Sigmoid colon (tissue), 4 donors: ENCODE data around the gene ZFHX3.

Experiments used
- CTCF ChIP-seq, 4 experiments: fragments of 450-650 bp in 3 of 4; fragments of 200-600 bp in 1 of 4; IDR thresholded peaks; one replicate each; pipeline ENCODE4 v1.5.1; 2016 to 2019; ENCODE audit warnings: antibody characterized with exemption in 4 of 4, mild to moderate bottlenecking in 3 of 4, moderate library complexity in 2 of 4
- EP300 ChIP-seq, 4 donors: sonication (generic); formaldehyde crosslinking; IDR thresholded peaks; one replicate each; pipeline ENCODE4 v1.6.1; 2017; ENCODE audit warnings: antibody characterized with exemption in 4 of 4
- POLR2A ChIP-seq, 2 donors: fragments of 450-650 bp; IDR thresholded peaks; one replicate each; pipeline ENCODE4 v1.6.1; 2016; ENCODE audit warnings: antibody characterized with exemption in 2 of 2, mild to moderate bottlenecking in 2 of 2, moderate library complexity in 2 of 2
- POLR2AphosphoS5 ChIP-seq, 4 donors: sonication (generic); formaldehyde crosslinking; IDR thresholded peaks; one replicate each; pipeline ENCODE4 v1.6.1; 2017; ENCODE audit warnings: antibody characterized with exemption in 4 of 4

GRCh38 chr16:72836181-72836580 is 211.7 kb downstream of the ZFHX3 start:
- no peak for TF ChIP-seq CTCF (IDR thresholded peaks at IDR 0.05)
- no peak for TF ChIP-seq POLR2A (IDR thresholded peaks at IDR 0.05)
- no peak for TF ChIP-seq EP300 (IDR thresholded peaks at IDR 0.05)
- no peak for TF ChIP-seq POLR2AphosphoS5 (IDR thresholded peaks at IDR 0.05)
